Thoracic aorta (tissue), 2 donors: Measurements from ENCODE around the gene CELF1. TPM values are rescaled to one million over a fixed set of nuclear protein-coding genes. Genes with fewer than 3 reads are reported as not detected.

Experiments used
- ATAC-seq: fragments of 150-250 bp; one replicate; pipeline ENCODE4 v1.8.0; 2017; ENCODE audit warnings: low read depth; ENCODE audit not compliant: insufficient number of reproducible peaks, low FRiP score
- DNase-seq: peaks from one replicate; pipeline ENCODE4 v3.0.0-alpha.2; 2020; ENCODE audit warnings: low spot score
- H3K27ac ChIP-seq, 2 donors: fragments of 200-600 bp; sonication (generic); 1 replicate in 1 of 2; 2 replicates in 1 of 2; pipeline ENCODE4 v1.5.1; 2016; ENCODE audit warnings: mild to moderate bottlenecking in 2 of 2, moderate library complexity in 2 of 2
- H3K27me3 ChIP-seq: fragments of 200-600 bp; sonication (generic); replicated peaks from 2 replicates; pipeline ENCODE4 v1.6.0; 2016; ENCODE audit warnings: mild to moderate bottlenecking; ENCODE audit not compliant: insufficient read depth
- H3K36me3 ChIP-seq: fragments of 200-600 bp; sonication (generic); one replicate; pipeline ENCODE4 v1.5.1; 2016
- H3K4me1 ChIP-seq, 2 donors: fragments of 200-600 bp; sonication (generic); 1 replicate in 1 of 2; 2 replicates in 1 of 2; pipeline versions ENCODE4 v1.5.1 to v1.6.0; 2016; ENCODE audit warnings: low read depth in 2 of 2, mild to moderate bottlenecking in 1 of 2; ENCODE audit not compliant: control insufficient read depth in 1 of 2
- H3K4me3 ChIP-seq: fragments of 200-600 bp; sonication (generic); 2 replicates; pipeline ENCODE4 v1.5.1; 2016; ENCODE audit warnings: mild to moderate bottlenecking
- H3K9me3 ChIP-seq: fragments of 200-600 bp; sonication (generic); 2 replicates; pipeline ENCODE4 v1.5.1; 2016
- CTCF ChIP-seq: fragments of 200-600 bp; sonication (generic); IDR thresholded peaks from one replicate; pipeline ENCODE4 v1.5.1; 2019; ENCODE audit warnings: antibody characterized with exemption
- total RNA-seq, 2 donors: library from RNA; depleted of rRNA; stranded (reverse); fragments of >200 nt; gene quantifications; one replicate each; pipeline versions ENCODE4 v1.1.0 to v1.2.3, GENCODE V29; 2016

CELF1 gene
- total RNA-seq, 2 donors from 2014 or later: 112 to 114 TPM

- H3K4me3 ChIP-seq: peak overlapping the region; percentile 35
- ATAC-seq (no peak), DNase-seq (no peak)
- peaks cover 7% of the 10 kb centered on the region for H3K36me3 ChIP-seq
- no peak for TF ChIP-seq CTCF
- H3K27me3 ChIP-seq: peaks cover 10% of the 10 kb centered on the region
- no peaks in the 10 kb centered on the region for H3K9me3 ChIP-seq
- no peak overlapping the region for H3K27ac ChIP-seq
- peaks cover 12 to 22% of the 10 kb centered on the region in 2 donors for H3K4me1 ChIP-seq
Measured at GRCh38 chr11:47589584-47589976, 36.6 kb upstream of the CELF1 start.

- Histone ChIP-seq H3K36me3 (peaks cover 7% of the 10 kb centered on the region), H3K4me3 (no peak overlapping the region), H3K27me3 (peaks cover 10% of the 10 kb centered on the region), H3K4me1 (peaks cover 9 to 19% of the 10 kb centered on the region in 2 donors), H3K27ac (no peak overlapping the region), H3K9me3 (no peaks in the 10 kb centered on the region)
- no peak for TF ChIP-seq CTCF
- no peak for ATAC-seq
- DNase-seq: no peak
Measured at GRCh38 chr11:47589118-47589517, 36.2 kb upstream of the CELF1 start.

GRCh38 chr11:47587723-47588326 is 34.9 kb upstream of the CELF1 start:
- peaks cover 0 to 10% of the 10 kb centered on the region in 2 donors for H3K4me1 ChIP-seq
- H3K9me3 ChIP-seq: no peaks in the 10 kb centered on the region
- no peak overlapping the region for H3K4me3 ChIP-seq
- peaks cover 19% of the 10 kb centered on the region for H3K36me3 ChIP-seq
- no peak overlapping the region for H3K27ac ChIP-seq
- ATAC-seq (no peak), DNase-seq (no peak)
- H3K27me3 ChIP-seq: peaks cover 3% of the 10 kb centered on the region
- no peak for TF ChIP-seq CTCF

- no peak for ATAC-seq
- Histone ChIP-seq H3K27ac (no peak overlapping the region), H3K4me3 (no peak overlapping the region)
Measured at GRCh38 chr11:47587039-47587716, 34.2 kb upstream of the CELF1 start.

More at GRCh38 chr11:47587039-47587716, 34.2 kb upstream of the CELF1 start:
- Histone ChIP-seq H3K36me3 (peaks cover 24% of the 10 kb centered on the region), H3K4me1 (peaks cover 0 to 10% of the 10 kb centered on the region in 2 donors), H3K27me3 (no peaks in the 10 kb centered on the region), H3K9me3 (no peaks in the 10 kb centered on the region)
- no peak for DNase-seq
- no peak for TF ChIP-seq CTCF
